Stomach (tissue), 4 donors: ENCODE measurements around the gene MYH11.

ENCODE experiments used
- POLR2A ChIP-seq, 4 donors: fragments of 450-650 bp; IDR thresholded peaks; one replicate each; pipeline ENCODE4 v1.6.1; 2016; ENCODE audit warnings: antibody characterized with exemption in 4 of 4, control low read depth in 2 of 4, mild to moderate bottlenecking in 1 of 4, moderate library complexity in 1 of 4
- TF ChIP-seq, protein P1 (sequence below), 7 experiments: fragments of 450-650 bp in 4 of 7; fragments of 200-600 bp in 3 of 7; sonication (generic) in 3 of 7; IDR thresholded peaks; one replicate each; pipeline ENCODE4 v1.5.1; 2016 to 2019; ENCODE audit warnings: antibody characterized with exemption in 7 of 7, control low read depth in 2 of 7, mild to moderate bottlenecking in 1 of 7

DNA sequence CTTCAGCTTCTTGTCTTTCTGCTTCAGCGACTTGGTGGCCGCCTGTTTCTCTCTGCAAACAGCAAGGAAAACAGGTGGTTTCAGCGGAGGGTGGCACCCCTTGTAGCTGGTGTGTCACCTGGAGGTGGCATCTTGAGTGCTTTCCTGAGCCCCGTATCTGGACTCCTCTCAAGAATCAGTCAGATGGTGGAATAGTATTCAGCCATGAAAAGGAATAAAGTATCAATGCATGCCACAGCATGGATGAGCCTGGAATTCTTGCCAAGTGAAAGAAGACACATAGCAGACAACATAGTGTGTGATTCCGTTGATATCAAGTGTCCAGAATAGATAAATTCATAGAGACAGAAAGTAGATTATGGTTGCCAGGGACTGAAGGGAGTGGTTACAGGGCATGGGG lies 141.6 kb downstream of the MYH11 start:
- TF ChIP-seq, protein P1, sequence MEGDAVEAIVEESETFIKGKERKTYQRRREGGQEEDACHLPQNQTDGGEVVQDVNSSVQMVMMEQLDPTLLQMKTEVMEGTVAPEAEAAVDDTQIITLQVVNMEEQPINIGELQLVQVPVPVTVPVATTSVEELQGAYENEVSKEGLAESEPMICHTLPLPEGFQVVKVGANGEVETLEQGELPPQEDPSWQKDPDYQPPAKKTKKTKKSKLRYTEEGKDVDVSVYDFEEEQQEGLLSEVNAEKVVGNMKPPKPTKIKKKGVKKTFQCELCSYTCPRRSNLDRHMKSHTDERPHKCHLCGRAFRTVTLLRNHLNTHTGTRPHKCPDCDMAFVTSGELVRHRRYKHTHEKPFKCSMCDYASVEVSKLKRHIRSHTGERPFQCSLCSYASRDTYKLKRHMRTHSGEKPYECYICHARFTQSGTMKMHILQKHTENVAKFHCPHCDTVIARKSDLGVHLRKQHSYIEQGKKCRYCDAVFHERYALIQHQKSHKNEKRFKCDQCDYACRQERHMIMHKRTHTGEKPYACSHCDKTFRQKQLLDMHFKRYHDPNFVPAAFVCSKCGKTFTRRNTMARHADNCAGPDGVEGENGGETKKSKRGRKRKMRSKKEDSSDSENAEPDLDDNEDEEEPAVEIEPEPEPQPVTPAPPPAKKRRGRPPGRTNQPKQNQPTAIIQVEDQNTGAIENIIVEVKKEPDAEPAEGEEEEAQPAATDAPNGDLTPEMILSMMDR (IDR thresholded peaks at IDR 0.05) = no peak
- TF ChIP-seq POLR2A (IDR thresholded peaks at IDR 0.05) = no peak
